IPS-15b (cell line): ENCODE measurements around the gene MEN1.

Experiments used
- H3K27me3 ChIP-seq: one replicate; pipeline ENCODE4 v1.6.1; 2013; ENCODE audit warnings: low read length; ENCODE audit not compliant: control insufficient read depth, insufficient read depth
- H3K36me3 ChIP-seq: one replicate; pipeline ENCODE4 v1.6.1; 2013; ENCODE audit warnings: low read length; ENCODE audit not compliant: control insufficient read depth, insufficient read depth
- H3K4me1 ChIP-seq: one replicate; pipeline ENCODE4 v1.6.1; 2013; ENCODE audit warnings: mild to moderate bottlenecking, low read length; ENCODE audit not compliant: control insufficient read depth, insufficient read depth
- H3K4me3 ChIP-seq: one replicate; pipeline ENCODE4 v1.5.1; 2013; ENCODE audit warnings: low read depth, low read length
- H3K9ac ChIP-seq: one replicate; pipeline ENCODE4 v1.6.1; 2013; ENCODE audit warnings: low read depth, mild to moderate bottlenecking, low read length
- H3K9me3 ChIP-seq: one replicate; pipeline ENCODE4 v1.6.1; 2013; ENCODE audit warnings: mild to moderate bottlenecking, low read length; ENCODE audit not compliant: control insufficient read depth, insufficient read depth

MEN1 gene

DNA sequence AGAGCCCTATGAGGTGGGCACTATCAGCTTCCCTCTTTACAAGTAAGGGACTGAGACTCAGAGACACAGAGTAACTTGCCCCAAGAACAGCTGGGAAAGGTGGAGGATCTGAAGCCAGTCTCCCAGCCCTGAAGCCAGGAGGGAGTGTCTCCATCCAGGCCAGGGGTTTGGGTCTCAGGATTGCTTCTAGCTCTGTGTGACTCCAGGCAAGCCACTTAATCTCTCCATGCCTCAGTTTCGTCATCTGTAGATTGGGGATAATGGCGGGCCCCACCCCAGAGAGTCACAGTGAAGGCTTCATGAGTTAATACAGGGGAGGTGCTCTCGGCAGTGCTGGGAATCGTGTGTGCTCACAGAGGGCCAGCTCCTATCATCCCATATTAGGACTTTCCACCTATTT lies 17.9 kb downstream of the MEN1 start:
- Histone ChIP-seq H3K9me3 (no peaks in the 10 kb centered on the region), H3K4me1 (no peaks in the 10 kb centered on the region), H3K4me3 (no peak overlapping the region), H3K9ac (no peak overlapping the region), H3K27me3 (no peaks in the 10 kb centered on the region), H3K36me3 (peaks cover 11% of the 10 kb centered on the region)

DNA sequence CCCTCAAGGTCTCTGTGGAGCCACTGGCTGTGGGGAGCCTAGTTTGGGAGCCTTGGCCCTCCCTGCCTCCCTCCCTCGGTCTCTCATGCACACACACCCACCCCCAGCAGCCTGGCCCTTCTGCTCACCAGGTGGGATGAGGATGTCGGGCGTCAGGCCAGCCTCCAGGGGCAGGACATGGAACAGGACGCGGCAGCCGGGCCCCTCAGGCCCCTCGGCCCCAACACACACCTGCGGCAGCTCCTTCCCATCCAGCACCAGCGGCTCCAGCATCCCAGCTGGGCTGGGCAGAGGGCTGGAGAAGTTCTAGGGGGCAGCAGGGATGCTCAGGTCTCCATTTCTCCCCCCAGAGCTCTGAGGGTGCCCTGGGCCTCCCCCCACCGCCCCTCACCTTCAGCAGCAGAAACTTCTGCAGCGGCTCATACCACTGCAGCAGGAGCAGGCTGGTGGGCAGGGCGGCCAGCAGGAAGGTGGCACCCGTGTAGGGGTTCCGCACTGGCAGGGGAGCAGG lies 18.5 kb downstream of the MEN1 start:
- Histone ChIP-seq H3K9ac (no peak overlapping the region), H3K36me3 (peaks cover 11% of the 10 kb centered on the region), H3K4me1 (no peaks in the 10 kb centered on the region), H3K27me3 (no peaks in the 10 kb centered on the region), H3K9me3 (no peaks in the 10 kb centered on the region), H3K4me3 (no peak overlapping the region)

DNA sequence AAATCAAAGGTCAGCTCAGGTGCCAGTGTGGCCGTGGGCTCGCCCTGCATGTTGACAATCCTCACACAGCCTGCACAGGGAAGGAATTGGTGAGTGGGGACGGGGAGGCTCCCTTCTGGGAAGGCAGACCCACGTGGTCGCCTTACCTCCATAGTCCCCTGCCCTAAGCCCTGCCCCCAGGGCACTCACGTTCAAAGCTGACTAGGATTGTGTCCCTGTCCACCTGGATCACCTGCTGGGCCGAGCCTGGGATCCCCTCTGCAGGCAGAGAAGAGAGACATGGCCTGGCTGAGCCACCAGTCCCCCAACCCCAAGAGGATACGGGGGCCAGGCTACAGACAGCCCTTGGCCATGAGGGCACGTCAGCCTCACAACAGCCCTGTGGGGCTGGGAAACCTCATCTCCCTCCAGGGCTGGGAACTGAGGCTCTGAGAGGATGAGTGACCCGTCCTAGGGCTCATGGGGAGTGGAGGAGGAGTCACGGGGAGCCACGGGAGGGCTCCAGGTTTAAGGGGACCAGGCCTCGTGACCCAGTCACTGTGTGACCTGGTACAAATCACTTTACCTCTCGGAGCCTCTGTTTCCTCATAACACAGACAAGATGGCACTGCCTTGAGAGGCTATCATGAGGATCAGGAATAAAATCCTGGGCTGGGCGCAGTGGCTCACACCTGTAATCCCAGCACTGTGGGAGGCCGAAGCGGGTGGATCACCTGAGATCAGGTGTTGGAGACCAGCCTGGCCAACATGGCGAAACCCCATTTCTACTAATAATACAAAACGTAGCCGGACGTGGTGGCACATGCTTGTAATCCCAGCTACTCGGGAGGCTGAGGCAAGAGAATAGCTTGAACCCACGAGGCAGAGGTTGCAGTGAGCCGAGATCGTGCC lies 19.9 kb downstream of the MEN1 start:
- H3K4me3 ChIP-seq = no peak overlapping the region

DNA sequence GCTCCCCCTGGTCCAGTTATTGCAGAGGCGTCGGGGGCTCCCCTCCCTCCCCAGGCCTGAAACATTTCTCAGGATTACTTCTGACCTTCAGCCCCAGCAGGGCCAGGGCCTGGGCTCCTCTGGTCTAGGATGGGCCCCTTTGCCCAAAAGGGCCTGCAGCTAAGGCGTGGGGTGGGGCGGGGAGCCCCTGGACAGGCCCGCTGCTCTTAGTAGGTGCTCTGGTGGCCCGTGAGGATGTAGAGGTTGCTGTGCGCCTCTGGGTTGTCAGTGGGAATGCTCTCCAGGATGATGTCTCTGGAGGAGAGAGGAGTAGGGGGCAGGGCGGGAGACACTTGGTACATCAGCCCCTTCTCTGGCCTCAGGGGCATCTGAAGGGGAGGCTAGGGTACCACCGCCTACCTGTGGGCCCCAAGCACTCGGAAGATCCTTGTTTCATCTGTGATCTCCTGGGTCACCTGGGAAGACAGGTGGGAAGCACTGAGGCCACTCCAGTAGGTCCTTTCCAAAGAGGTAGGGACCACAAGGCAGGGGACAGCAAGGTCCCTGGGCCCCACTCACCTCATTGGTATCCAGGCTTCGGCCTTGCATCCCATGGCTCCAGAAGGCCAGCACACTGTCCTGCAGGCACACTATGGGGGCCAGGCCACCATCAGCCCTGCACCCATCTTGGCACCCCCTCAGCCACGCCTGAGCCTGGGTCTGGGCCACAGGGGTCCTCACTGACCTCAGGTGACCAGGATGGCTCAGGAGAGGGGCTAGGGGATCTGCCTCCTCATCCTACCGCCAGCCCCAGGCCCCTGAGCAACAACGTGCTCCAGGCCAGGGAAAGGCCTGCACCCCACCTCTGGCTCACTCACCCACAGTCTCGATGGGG lies 20.8 kb downstream of the MEN1 start:
- Histone ChIP-seq H3K9ac (no peak overlapping the region), H3K27me3 (no peaks in the 10 kb centered on the region), H3K36me3 (peaks cover 6% of the 10 kb centered on the region), H3K9me3 (no peaks in the 10 kb centered on the region), H3K4me1 (no peaks in the 10 kb centered on the region), H3K4me3 (no peak overlapping the region)

More for the DNA sequence above, 19.9 kb downstream of the MEN1 start:
- no peak overlapping the region for H3K9ac ChIP-seq
- H3K36me3 ChIP-seq = peaks cover 6% of the 10 kb centered on the region
- no peaks in the 10 kb centered on the region for H3K9me3 ChIP-seq
- H3K4me1 ChIP-seq = no peaks in the 10 kb centered on the region
- H3K27me3 ChIP-seq = no peaks in the 10 kb centered on the region

DNA sequence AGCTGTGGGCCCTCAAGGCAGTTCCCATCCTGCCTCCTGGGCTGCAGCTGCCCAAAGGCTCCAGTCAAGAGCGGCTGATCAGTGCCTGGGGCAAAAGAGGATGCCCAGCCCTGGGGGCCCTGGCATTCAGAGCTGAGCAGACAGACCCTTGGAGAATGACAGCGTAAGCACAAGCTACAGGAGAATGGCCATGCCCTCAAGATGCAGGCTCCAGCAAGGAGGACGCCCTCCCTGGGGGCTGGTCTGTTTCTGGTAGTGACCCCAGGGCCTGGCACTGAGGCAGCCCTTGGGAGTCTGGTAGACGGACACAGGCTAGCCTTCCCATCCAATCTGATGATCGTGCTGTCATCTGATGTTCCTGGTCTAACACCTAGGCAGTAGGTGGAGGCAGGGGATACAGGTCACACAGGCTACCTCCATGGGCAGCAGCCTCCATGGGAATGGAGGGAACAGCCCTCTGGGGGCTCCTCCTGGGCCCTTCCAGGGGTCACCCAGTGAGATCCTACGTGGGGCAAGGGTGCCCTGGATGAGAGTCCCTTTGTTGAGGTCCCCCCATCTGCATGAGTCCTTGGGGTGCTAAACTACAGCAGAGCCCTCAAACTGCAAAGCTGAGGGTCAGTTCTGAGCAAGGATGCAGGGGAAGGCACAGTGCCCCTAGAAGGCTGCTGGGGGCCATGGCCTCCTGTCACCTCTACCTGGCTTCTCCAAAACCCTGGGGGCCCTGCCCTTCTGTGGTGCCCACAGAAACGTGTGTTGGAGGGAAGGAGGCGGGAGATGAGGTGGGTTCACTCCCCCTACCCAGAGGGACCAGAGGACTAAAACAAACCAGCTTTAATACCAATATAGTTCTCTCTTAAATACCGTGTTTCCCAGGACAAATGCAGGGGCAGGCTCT lies 21.8 kb downstream of the MEN1 start:
- Histone ChIP-seq H3K9ac (no peak overlapping the region), H3K27me3 (no peaks in the 10 kb centered on the region), H3K4me1 (no peaks in the 10 kb centered on the region), H3K36me3 (peaks cover 6% of the 10 kb centered on the region), H3K4me3 (no peak overlapping the region), H3K9me3 (no peaks in the 10 kb centered on the region)

DNA sequence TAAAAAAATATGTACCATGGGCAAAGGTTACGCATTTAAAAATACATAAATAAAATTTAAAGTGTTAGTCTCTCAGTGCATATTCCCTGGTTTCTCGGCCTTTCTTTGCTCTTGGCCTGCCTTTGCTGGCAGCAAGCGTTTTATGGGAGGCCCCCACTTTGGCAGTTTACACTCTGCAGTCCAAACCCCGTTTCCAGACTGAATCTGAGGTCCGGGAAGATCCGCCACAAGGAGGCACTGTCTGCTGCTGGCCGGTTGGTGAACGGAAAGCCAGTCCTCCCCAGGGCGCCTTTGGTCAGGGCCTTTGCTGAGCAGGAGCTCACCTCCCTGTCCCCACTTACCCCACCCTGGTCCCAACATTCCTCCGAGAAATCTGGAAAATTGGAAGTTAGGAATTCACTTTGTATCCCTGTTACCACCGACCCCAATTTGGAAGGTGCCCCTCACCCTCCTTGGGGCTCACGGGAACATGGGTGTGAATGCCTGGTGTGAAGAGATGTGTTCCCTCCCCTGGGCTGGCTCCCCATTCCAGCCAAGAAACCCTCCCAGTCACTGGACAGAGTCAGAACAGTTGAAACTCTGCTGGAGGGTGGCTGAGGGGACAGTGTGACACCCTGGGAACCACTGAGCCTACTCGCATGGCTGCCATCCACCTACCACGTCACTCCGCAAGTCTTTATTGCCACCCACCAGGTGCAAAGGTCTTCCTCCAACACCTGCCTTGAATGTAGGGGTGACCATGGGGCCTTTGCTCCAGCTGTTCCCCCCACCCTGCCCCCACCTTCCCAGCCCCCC lies 22.6 kb downstream of the MEN1 start:
- no peaks in the 10 kb centered on the region for H3K27me3 ChIP-seq
- H3K4me3 ChIP-seq = no peak overlapping the region
- no peaks in the 10 kb centered on the region for H3K9me3 ChIP-seq
- H3K4me1 ChIP-seq = no peaks in the 10 kb centered on the region
- H3K36me3 ChIP-seq = peaks cover 6% of the 10 kb centered on the region
- H3K9ac ChIP-seq = no peak overlapping the region

DNA sequence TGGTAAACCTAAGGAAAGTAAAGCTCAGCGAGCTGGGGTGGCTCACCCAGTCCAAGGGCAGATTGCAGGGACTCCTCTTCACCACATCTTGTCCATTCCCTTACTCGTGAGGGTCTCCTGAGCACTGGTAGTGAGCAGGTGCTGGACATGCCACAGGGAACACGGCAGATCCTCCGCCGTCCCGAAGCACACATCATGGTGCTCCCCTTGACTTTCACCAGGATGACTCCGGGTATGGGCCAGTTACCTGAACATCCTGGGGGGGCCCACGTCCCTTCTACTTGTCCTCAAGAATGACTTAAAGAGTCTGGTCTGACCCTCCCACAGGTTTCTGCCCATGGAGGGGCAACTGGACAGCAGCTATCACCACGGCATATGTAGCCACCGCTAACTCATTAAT lies 24.0 kb downstream of the MEN1 start:
- Histone ChIP-seq H3K9me3 (no peaks in the 10 kb centered on the region), H3K4me3 (no peak overlapping the region), H3K36me3 (peaks cover 6% of the 10 kb centered on the region), H3K27me3 (no peaks in the 10 kb centered on the region), H3K9ac (no peak overlapping the region), H3K4me1 (no peaks in the 10 kb centered on the region)

DNA sequence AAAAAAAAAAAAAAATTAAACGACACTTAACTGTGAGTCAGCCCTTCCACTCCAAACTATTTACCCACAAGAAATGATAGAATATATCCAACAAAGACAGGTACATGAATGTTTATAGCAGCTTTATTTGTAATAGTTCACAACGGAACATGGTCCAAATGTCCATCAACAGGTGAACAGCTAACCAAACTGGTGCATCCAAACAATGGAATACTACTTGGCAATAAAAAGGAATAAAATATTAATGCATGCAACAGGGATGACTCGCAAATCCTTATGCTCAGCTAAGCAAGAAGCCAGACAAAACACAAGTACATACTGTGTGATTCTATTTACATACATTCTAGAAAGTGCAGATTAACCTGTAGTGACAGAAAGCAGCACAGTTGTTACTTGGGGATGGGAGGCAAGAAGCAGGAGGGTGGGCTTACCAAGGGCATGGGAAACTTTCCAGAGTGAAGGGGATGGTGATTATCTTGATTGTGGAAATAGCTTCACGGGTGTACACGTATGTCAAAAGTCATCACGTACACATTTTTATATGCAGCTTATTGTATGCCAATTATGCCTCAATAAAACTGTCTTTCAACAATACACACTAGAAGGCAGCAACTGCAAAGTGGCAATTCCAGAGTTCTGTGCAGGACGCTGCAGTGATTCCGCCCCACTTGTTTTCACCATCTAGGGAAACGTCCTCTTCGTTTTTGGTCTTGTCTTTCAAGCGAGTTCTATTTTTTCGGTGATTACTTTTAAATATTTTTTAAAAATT lies 25.4 kb downstream of the MEN1 start:
- Histone ChIP-seq H3K27me3 (no peaks in the 10 kb centered on the region), H3K36me3 (peaks cover under 1% of the 10 kb centered on the region), H3K4me1 (no peaks in the 10 kb centered on the region), H3K4me3 (no peak overlapping the region), H3K9me3 (no peaks in the 10 kb centered on the region), H3K9ac (no peak overlapping the region)

DNA sequence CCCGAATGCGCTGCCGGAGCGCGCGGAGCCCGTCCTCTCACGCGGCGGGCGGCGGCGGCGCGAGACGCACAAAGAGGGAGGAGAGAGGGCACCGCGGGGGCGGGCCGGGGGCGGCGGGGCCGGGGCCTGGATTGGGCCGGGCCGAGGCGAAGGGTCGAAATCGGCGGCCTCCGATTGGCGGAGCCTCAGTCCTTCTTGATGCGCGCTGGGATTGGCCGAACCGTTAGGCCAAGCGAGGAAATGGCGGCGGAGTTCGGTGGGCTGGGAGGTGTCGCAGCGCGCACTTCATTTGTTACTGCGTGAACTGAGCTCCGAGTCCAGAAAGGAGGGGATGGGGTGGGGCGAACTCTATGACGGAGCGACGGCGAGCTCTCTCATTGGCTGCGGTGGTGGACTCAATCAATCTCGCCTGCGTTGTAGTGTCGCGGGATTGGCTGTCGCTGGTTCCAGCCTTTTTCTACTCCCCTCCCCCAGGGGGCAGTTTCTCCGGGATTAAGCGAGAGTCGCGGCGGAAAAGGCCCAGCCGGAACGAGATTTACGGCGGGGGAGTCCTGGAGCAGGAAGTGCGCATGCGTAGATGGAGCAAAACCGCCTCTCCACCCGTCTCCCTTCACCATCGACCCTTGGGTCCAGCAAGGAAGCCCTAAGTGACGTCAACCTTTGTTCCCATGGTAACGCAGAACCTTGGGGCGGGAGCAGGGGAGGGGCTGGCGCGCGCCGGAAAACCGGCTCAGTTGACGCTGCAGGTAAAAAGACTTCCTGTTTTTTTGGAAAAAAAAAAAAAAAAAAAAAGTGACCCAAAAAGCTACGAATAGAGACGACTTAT lies 31.7 kb downstream of the MEN1 start, which contains the start of gene SF1:
Gene SF1 (minus strand): TSS at position 70 of the 826 bp plus-strand sequence. CDS start 150 bp downstream, outside the sequence.
- Histone ChIP-seq H3K9ac (peak within 1 kb of the TSS; percentile 80), H3K4me1 (peaks cover 7% of the 10 kb centered on the region), H3K9me3 (no peaks in the 10 kb centered on the region), H3K27me3 (no peaks in the 10 kb centered on the region), H3K36me3 (peaks cover 23% of the 10 kb centered on the region), H3K4me3 (peak within 1 kb of the TSS; percentile 77)

DNA sequence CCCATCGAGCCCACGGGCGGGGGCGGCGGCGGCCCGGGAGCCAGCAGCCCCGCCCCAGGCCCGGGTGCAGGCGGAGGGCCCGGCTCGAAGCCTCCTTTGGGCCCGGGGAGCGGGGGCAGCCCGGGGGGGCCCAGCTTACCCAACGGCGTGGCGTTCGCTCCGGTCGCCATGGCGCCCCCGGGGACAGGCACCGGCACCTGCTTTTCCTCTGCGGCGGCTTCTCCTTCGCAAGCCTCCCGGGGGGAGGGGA lies 32.2 kb downstream of the MEN1 start:
- Histone ChIP-seq H3K9me3 (no peaks in the 10 kb centered on the region), H3K9ac (peak overlapping the region; percentile 80), H3K27me3 (no peaks in the 10 kb centered on the region), H3K36me3 (peaks cover 26% of the 10 kb centered on the region), H3K4me3 (peak overlapping the region; percentile 48), H3K4me1 (peaks cover 7% of the 10 kb centered on the region)
